HL-60/S4 treated with phorbol 12-myristate 13-acetate at 8.2 ng/mL for 4 days and 3 days (cell line): ENCODE results near the gene PPP1R15B.

ENCODE experiments used
- in situ Hi-C: fragments of 300-500 bp; cut with MboI; formaldehyde crosslinking; loops from 2 replicates; pipeline ENCODE4 v1.15.0; 2022; ENCODE audit warnings: low sequenced_read_pairs

Gene PPP1R15B

DNA sequence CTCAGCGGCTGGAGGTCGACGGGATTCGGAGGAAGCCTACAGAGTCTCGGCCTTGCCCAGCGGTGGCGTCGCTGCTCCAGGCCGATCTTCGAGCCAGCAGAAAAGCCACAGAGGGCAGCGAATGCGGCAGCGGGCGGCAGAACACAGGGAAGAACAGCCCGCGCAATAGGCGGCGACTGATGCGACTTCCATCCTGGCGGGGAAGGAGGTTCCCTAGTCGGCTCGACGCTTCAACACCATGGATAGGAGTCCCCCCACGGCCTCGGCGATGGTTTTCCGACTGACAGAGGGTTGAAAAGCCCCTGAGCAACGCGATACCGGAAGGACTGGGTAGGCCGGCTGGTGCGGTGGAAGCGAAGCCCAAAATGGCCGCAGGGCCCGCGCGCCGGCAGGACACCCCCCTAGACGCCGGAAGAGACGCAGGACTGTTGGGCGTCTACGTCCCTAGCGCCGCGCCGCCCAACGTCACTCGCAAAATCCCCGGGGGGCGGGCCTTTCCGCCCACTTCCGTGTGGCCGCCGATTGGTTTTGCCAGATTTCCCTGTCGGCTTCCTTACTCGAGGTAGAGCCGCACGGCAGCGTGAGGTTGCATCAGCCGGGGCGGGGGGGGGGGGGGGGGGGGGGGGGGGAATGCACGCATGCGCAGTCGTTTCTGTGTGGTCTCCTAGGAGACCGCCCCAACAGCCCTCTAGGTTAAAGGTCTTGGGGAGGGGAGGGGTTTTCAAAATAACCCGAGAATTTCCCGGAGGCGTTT is at the start of gene PPP1R15B:
PPP1R15B (minus strand) TSS at position 367 of the 754 bp plus-strand sequence. CDS start 406 bp downstream, outside the sequence.
- in situ Hi-C loops, result no loop called here

- in situ Hi-C loops, result no loop called here
Measured at GRCh38 chr1:204460346-204460745, 48.7 kb upstream of the PPP1R15B start.

GRCh38 chr1:204459706-204460105 is 48.1 kb upstream of the PPP1R15B start:
- in situ Hi-C loops, result no loop called here

DNA sequence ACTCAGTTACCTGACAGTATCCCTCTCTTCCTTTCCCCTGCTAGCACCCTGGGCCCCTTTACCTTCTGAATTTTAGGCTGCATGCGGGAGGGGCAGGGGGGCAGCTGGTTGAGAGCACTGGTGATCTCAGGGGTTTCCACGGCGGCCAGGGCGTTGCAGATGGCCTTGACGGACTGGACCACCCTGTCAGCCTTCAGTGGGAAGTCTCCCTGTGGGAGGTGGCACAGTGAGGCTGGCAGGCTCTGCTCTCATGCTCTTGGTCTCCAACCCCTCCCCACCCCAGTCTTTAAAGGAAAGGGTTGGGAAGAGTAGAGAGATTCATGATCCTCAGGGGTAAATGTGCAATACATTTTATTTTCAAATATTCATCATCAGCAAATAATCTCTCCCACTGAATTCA is 46.0 kb upstream of the PPP1R15B start:
- in situ Hi-C loops, result no loop called here

DNA sequence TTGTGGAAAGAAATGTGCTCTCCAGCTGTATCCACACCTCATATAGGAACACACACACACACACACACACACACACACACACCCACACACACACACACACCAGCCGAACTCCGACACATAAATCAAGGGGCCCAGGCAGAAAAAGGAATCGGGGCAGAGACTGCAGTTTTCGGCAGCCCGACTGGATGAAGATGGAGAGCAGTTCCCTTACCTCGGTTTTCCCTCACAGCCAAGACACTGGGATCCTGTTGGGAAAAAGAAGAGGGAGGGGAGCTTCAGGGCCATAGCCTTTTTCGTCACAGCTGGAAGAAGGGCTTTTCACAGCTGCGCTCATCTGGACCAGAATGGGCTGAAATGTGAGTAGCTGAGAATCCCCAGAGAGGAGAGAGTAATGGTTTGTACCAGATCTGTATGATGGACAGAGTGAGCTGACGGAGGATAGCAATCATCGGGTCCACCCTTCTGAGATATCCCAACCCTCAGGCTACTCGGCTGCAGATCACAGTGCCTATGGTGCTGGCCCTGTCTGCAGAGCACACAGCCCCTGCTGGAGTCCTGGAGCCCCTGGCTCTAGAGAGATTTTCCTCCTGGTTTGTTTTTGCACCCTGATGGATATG is 45.3 kb upstream of the PPP1R15B start:
- in situ Hi-C loops, result no loop called here

GRCh38 chr1:204455831-204456145 is 44.2 kb upstream of the PPP1R15B start:
- in situ Hi-C loops, result no loop called here

DNA sequence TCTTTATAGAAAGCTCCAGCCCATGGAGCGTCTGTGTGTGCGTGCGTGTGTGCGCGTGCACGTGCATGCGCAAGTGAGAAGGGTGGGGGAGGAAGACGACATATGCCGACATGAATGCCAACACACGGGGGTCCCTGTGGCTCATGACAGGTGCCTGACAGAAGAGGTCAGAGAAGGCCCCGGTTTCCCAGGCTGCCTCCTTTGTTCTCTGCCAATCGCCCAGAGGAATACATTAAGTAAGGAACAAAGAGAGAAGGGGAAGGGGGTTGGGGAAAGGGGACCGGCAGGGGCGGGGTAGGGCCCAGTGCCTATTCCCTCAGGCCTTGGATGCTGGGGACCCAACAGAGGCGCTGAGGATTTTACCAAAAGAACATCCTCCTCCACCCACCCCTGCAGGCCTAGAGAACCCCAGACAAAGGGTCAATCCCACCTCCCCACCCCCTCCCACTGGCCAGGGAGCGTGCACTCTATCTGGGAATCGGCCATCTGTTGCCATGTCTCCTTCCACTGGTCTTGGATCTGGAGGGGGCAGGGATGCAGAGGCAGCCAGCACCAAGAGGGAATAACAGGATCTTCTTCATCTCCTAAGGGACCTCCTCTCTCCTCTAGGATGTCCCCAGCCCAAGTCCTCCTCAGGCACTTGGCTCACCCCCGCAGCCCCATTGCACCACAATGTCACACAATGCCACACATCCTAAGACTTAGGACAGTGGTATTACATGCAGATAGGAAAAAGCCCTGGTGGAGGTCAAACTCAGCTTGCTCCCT is 43.6 kb upstream of the PPP1R15B start:
- in situ Hi-C loops, result no loop called here

- in situ Hi-C loops, result no loop called here
Measured at GRCh38 chr1:204454476-204454875, 42.9 kb upstream of the PPP1R15B start.

DNA sequence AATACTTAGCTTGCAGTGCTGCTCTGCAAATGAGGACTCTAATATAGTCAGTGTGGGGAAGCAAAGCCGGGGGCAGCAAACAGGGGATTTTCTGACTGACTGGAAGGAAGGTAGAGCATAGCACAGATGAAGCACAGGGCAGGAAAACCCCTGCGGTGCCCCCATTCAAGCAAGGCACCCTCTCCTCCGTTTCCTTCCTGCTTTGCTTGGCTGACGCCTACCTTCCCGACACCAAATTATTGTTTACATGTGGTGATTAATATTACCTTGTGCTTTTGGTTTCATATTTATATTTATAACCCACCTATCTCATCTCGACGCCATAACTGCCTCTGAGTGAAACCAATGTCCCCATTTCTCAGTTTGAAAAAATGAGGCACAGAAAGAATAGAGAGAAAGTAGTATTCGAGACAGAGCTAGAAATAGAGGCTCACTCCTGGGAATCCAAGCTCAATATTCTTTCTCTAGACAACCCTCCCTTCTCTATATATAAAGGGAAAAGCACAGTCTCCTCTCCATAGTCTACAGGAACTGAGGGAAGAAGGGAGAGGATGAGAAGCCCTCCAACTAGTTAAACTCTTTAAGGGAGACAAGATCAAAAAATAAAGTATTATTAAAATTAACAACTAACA is 41.6 kb upstream of the PPP1R15B start:
- in situ Hi-C loops, result no loop called here

- in situ Hi-C loops, result no loop called here
Measured at GRCh38 chr1:204451352-204452124, 39.9 kb upstream of the PPP1R15B start.

DNA sequence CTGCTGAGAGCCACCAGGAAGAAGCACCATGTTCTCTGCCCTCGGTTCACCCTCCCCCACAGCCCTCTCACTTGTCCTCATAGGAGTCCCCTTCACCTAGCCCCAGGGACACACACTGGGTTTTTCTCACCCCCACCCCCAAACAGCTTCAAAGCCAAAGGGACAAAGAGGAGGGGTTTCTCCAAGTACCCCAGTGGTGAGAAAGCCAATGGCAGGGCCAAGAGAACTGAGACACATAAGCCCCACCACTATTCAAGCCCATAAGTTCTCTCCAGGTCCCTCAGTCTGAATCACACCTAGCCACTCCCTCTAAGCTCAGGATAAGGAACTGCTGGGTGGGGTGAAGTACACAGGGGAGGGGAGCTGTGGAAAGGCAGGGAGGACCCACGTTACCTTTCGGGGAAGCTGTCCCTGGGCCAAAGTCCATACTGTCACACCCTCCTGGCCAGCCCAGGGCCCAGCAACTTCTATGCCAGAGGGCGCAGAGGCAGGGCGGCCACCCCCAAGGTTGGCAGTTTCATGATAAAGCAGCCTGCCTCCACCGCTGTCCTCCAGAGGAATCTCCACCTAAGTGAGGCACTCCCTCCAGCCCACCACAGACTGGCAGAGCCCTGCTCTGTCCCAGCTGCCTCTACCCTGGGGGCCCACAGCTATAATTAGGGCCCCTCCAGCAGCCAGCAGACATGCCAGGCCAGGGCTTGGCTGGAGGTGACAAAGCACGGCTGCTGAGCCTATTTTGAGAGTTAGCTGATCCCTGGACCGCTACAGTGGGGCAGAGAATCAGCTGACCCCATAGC is 39.0 kb upstream of the PPP1R15B start:
- in situ Hi-C loops, result no loop called here

- in situ Hi-C loops, result loop anchor here (5.0 kb wide), 1 partner anchor 53 kb away; no protein-coding TSS in a partner anchor
Measured at GRCh38 chr1:204449678-204450280, 38.2 kb upstream of the PPP1R15B start.

GRCh38 chr1:204448991-204449677 is 37.5 kb upstream of the PPP1R15B start:
- in situ Hi-C loops, result loop anchor here (5.0 kb wide), 1 partner anchor 53 kb away; no protein-coding TSS in a partner anchor

- in situ Hi-C loops, result loop anchor here (5.0 kb wide), 1 partner anchor 54 kb away; no protein-coding TSS in a partner anchor
Measured at GRCh38 chr1:204448344-204448964, 36.8 kb upstream of the PPP1R15B start.

DNA sequence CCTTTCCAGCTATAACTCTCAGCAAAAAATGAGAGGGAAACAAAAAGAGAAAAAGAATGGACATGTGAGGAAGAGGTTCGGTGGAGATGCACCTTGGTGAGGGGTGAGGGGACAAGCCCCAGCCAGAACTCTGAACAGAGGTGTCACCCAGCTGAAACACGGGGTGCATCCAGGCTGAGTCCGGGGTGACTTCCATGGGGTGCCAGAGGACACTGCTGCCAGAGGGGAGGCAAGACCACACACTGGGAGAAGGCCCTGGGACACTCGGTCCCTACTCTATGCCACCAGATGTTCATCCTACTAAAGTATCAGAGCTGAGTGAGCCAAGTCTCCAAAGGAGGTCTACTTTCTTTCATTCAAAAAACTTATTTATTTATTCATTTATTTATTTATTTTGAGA is 36.1 kb upstream of the PPP1R15B start:
- in situ Hi-C loops, result loop anchor here (5.0 kb wide), 1 partner anchor 55 kb away; no protein-coding TSS in a partner anchor

GRCh38 chr1:204447190-204447589 is 35.6 kb upstream of the PPP1R15B start:
- in situ Hi-C loops, result loop anchor here (5.0 kb wide), 1 partner anchor 55 kb away; no protein-coding TSS in a partner anchor

- in situ Hi-C loops, result loop anchor here (5.0 kb wide), 1 partner anchor 56 kb away; no protein-coding TSS in a partner anchor
Measured at GRCh38 chr1:204446413-204447111, 34.9 kb upstream of the PPP1R15B start.
